H9 (cell line): Measurements from ENCODE around the gene MYADM. TPM values are rescaled to one million over a fixed set of nuclear protein-coding genes. Genes with fewer than 3 reads are reported as not detected.
"Not testable (repeated sequence)": the region's sequence is repeated elsewhere in the genome, so short reads cannot be mapped to it uniquely, and the experiment has no call there.

ENCODE experiments used
- DNase-seq: peaks from one replicate; pipeline ENCODE4 v3.0.0-alpha.2; 2017
- H2AFZ ChIP-seq: one replicate; pipeline ENCODE4 v1.6.1; 2013; ENCODE audit warnings: mild to moderate bottlenecking, low read length, control low read depth, moderate library complexity
- H2AK5ac ChIP-seq: 2 replicates; pipeline ENCODE4 v1.6.1; 2013; ENCODE audit warnings: low read length, control low read depth, mixed read lengths; ENCODE audit not compliant: insufficient read length
- H2BK120ac ChIP-seq: one replicate; pipeline ENCODE4 v1.6.1; 2013; ENCODE audit warnings: low read depth, mild to moderate bottlenecking, low read length, control low read depth, inconsistent platforms; ENCODE audit not compliant: poor library complexity, severe bottlenecking
- H2BK12ac ChIP-seq: 2 replicates; pipeline ENCODE4 v1.6.1; 2013; ENCODE audit warnings: low read length, control low read depth, mixed read lengths, low read depth; ENCODE audit not compliant: insufficient read length
- H2BK15ac ChIP-seq: 2 replicates; pipeline ENCODE4 v1.6.1; 2013; ENCODE audit warnings: low read depth, low read length, control low read depth
- H2BK20ac ChIP-seq: one replicate; pipeline ENCODE4 v1.6.1; 2013; ENCODE audit warnings: low read depth, mild to moderate bottlenecking, low read length, control low read depth, inconsistent platforms; ENCODE audit not compliant: poor library complexity, severe bottlenecking
- H2BK5ac ChIP-seq: 2 replicates; pipeline ENCODE4 v1.6.1; 2013; ENCODE audit warnings: low read length, control low read depth, mixed read lengths; ENCODE audit not compliant: insufficient read length
- H3K14ac ChIP-seq: 2 replicates; pipeline ENCODE4 v1.6.1; 2013; ENCODE audit warnings: low read length, control low read depth; ENCODE audit not compliant: insufficient read depth
- H3K18ac ChIP-seq: 2 replicates; pipeline ENCODE4 v1.6.1; 2013; ENCODE audit warnings: low read depth, mild to moderate bottlenecking, mixed read lengths, low read length, control low read depth; ENCODE audit not compliant: insufficient read length
- H3K23ac ChIP-seq: 2 replicates; pipeline ENCODE4 v1.6.1; 2013; ENCODE audit warnings: low read length, control low read depth, mixed read lengths, low read depth; ENCODE audit not compliant: insufficient read length
- H3K23me2 ChIP-seq: 2 replicates; pipeline ENCODE4 v1.6.1; 2013; ENCODE audit warnings: low read depth, mild to moderate bottlenecking, mixed read lengths, low read length, control low read depth; ENCODE audit not compliant: insufficient read length, poor library complexity, severe bottlenecking
- H3K27ac ChIP-seq: 2 replicates; pipeline ENCODE4 v1.5.1; 2013; ENCODE audit warnings: low read length, control low read depth, mixed read lengths, low read depth; ENCODE audit not compliant: insufficient read length
- H3K27me3 ChIP-seq: 2 replicates; pipeline ENCODE4 v1.6.1; 2013; ENCODE audit warnings: low read length, control low read depth, inconsistent platforms; ENCODE audit not compliant: insufficient read depth
- H3K4ac ChIP-seq: 2 replicates; pipeline ENCODE4 v1.6.1; 2013; ENCODE audit warnings: low read depth, mild to moderate bottlenecking, control low read depth, inconsistent platforms, low read length, moderate library complexity
- H3K4me1 ChIP-seq: 2 replicates; pipeline ENCODE4 v1.6.1; 2013; ENCODE audit warnings: low read length, control low read depth, inconsistent platforms; ENCODE audit not compliant: insufficient read depth
- H3K4me2 ChIP-seq: 2 replicates; pipeline ENCODE4 v1.6.1; 2013; ENCODE audit warnings: low read length, control low read depth, mixed read lengths; ENCODE audit not compliant: insufficient read length, insufficient read depth
- H3K56ac ChIP-seq: 2 replicates; pipeline ENCODE4 v1.6.1; 2013; ENCODE audit warnings: low read depth, mild to moderate bottlenecking, mixed read lengths, low read length, control low read depth; ENCODE audit not compliant: insufficient read length
- H3K79me1 ChIP-seq: 2 replicates; pipeline ENCODE4 v1.6.1; 2013; ENCODE audit warnings: low read depth, mild to moderate bottlenecking, moderate library complexity, low read length, control low read depth, inconsistent platforms; ENCODE audit not compliant: insufficient read depth, poor library complexity, severe bottlenecking
- H3K79me2 ChIP-seq: 2 replicates; pipeline ENCODE4 v1.6.1; 2013; ENCODE audit warnings: low read length, control low read depth, inconsistent platforms; ENCODE audit not compliant: insufficient read depth
- H3K9ac ChIP-seq: 2 replicates; pipeline ENCODE4 v1.6.1; 2013; ENCODE audit warnings: low read length, control low read depth, mixed read lengths; ENCODE audit not compliant: insufficient read length; ENCODE audit errors: extremely low read depth
- H3K9me3 ChIP-seq: one replicate; pipeline ENCODE4 v1.6.1; 2013; ENCODE audit warnings: low read depth, low read length, inconsistent platforms; ENCODE audit not compliant: control insufficient read depth
- H3T11ph ChIP-seq: one replicate; pipeline ENCODE4 v1.6.1; 2013; ENCODE audit warnings: mild to moderate bottlenecking, low read length, control low read depth, inconsistent platforms
- H4K20me1 ChIP-seq: one replicate; pipeline ENCODE4 v1.6.1; 2013; ENCODE audit not compliant: control insufficient read depth, insufficient read length, insufficient read depth
- H4K5ac ChIP-seq: 2 replicates; pipeline ENCODE4 v1.6.1; 2013; ENCODE audit warnings: low read depth, mild to moderate bottlenecking, mixed read lengths, low read length, control low read depth; ENCODE audit not compliant: insufficient read length
- H4K8ac ChIP-seq: replicated peaks from 2 replicates; pipeline ENCODE4 v1.6.1; 2013; ENCODE audit warnings: low read length, control low read depth, mixed read lengths, low read depth; ENCODE audit not compliant: insufficient read length
- H4K91ac ChIP-seq: 2 replicates; pipeline ENCODE4 v1.6.1; 2013; ENCODE audit warnings: low read depth, mild to moderate bottlenecking, moderate library complexity, mixed read lengths, low read length, control low read depth; ENCODE audit not compliant: insufficient read length
- H3K27ac Mint-ChIP-seq, 3 experiments: 2 replicates in 2 of 3; 3 replicates in 1 of 3; pipeline ENCODE4 v1.8.0; 2020 to 2021; ENCODE audit warnings: mixed read lengths in 3 of 3, mild to moderate bottlenecking in 1 of 3, moderate library complexity in 1 of 3
- H3K27me3 Mint-ChIP-seq: 2 replicates; pipeline ENCODE4 v1.8.0; 2021; ENCODE audit warnings: low read depth, mild to moderate bottlenecking, moderate library complexity, mixed read lengths
- H3K36me3 Mint-ChIP-seq, 3 experiments: 2 replicates in 2 of 3; 3 replicates in 1 of 3; pipeline ENCODE4 v1.8.0; 2020 to 2021; ENCODE audit warnings: low read depth in 3 of 3, mixed read lengths in 3 of 3; ENCODE audit not compliant: insufficient read depth in 1 of 3
- H3K4me1 Mint-ChIP-seq, 2 experiments: 2 replicates each; pipeline ENCODE4 v1.8.0; 2020; ENCODE audit warnings: mixed read lengths in 2 of 2
- H3K4me3 Mint-ChIP-seq, 2 experiments: 2 replicates in 1 of 2; 3 replicates in 1 of 2; pipeline ENCODE4 v1.8.0; 2020 to 2021; ENCODE audit warnings: mild to moderate bottlenecking in 2 of 2, mixed read lengths in 2 of 2, moderate library complexity in 1 of 2
- H3K9me3 Mint-ChIP-seq, 2 experiments: 2 replicates in 1 of 2; 3 replicates in 1 of 2; pipeline ENCODE4 v1.8.0; 2020; ENCODE audit warnings: mild to moderate bottlenecking in 2 of 2, mixed read lengths in 2 of 2, moderate library complexity in 1 of 2
- WGBS: extraction: QIAGEN DNeasy Blood & Tissue Kit; methylation state at CpG from one replicate; pipeline ENCODE4 v1.1.7; 2013; ENCODE audit warnings: missing lambda C conversion rate, low lambda C conversion rate, mixed read lengths; ENCODE audit not compliant: insufficient read length; ENCODE audit errors: extremely low coverage; 5-methylcytosine and 5-hydroxymethylcytosine counted together
- total RNA-seq: library from RNA; stranded (reverse); gene quantifications from 2 replicates; pipeline ENCODE4 v1.2.1, GENCODE V29; 2021
- TF ChIP-seq, protein P1 (sequence below): fragments of 200-600 bp; sonication (generic); conservative IDR thresholded peaks from 3 replicates; pipeline ENCODE4 v1.8.0; 2021; ENCODE audit warnings: antibody characterized with exemption, mild to moderate bottlenecking

The MYADM gene
- total RNA-seq, 1 experiment from 2014 or later: 116 TPM

DNA sequence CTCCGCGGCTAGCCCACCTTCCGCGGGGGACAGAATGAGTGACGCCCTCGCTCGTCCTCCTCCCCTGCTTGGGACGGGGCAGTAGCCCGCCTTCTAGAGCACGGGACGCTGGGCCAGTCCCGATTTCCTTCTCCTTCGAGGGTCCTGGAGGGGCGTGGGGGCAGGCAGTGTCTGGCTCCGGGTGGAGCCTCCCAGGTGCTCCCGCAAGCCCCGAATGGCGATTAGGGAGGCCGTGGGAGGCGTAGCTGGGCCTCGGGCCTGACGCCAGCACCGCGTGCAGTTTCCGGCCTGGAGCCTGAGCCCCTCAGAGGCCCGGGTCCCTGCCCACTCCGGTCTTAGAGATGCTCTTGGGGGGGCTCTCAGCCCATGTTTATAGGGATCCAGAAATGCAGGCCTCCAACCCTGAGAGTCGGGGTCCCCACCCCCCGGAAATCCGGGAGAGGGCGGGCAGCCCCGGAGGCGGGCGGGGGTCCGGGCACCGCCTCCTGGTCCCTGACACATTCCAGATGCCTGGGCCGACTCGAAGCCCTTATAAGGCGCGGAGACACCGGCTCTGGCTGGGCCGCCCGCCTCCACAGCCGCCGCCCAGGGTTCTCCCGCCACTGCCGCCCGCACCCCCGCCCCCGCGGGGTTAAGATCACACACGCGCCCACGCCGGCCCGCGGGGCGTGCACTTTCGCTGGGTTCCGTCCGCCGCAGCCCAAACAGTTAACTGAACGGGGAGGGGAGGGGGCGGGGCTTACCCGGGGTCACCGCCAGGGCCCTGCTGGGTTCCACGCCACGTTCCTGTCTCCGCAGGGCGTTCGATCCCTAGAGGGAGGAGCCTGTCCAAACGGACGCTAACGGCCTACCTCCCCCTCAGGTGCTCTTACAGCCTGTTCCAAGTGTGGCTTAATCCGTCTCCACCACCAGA lies 1.5 kb downstream of the MYADM start:
- peaks cover 2% of the 10 kb centered on the region; the same call in 1 of the 2 replicates for H3K4me1 ChIP-seq
- peaks cover 15% of the 10 kb centered on the region for H3K23me2 ChIP-seq
- H3K4ac ChIP-seq: peak overlapping the region; percentile 18; the same call in 1 of the 2 replicates
- no peak overlapping the region for H2BK5ac ChIP-seq
- H3K18ac ChIP-seq: peak overlapping the region; percentile 94
- H3K27me3 ChIP-seq: no peaks in the 10 kb centered on the region
- no peak overlapping the region for H2BK20ac ChIP-seq
- DNase-seq: peak; percentile 89
- no peak overlapping the region for H2AK5ac ChIP-seq
- peak overlapping the region; percentile 74 for H3K9ac ChIP-seq
- no peak overlapping the region for H3T11ph ChIP-seq
- peak overlapping the region; percentile 41 for H2BK120ac ChIP-seq
- no CpG with 5 or more reads among the region's 75 CpGs for WGBS
- H2BK12ac ChIP-seq: peak overlapping the region; percentile 18
- H3K9me3 Mint-ChIP-seq: no peaks in the 10 kb centered on the region
- H3K4me2 ChIP-seq: peak overlapping the region; percentile 92
- H3K27me3 Mint-ChIP-seq: peaks cover 2% of the 10 kb centered on the region
- H3K4me3 Mint-ChIP-seq: peak overlapping the region; percentile 92 to 97
- peak overlapping the region; percentile 96 for H3K14ac ChIP-seq
- H3K56ac ChIP-seq: no peak overlapping the region
- H3K36me3 Mint-ChIP-seq: peaks cover 25 to 34% (median 27%) of the 10 kb centered on the region in 3 experiments; a peak in 6 of 7 replicates
- TF ChIP-seq, protein P1, sequence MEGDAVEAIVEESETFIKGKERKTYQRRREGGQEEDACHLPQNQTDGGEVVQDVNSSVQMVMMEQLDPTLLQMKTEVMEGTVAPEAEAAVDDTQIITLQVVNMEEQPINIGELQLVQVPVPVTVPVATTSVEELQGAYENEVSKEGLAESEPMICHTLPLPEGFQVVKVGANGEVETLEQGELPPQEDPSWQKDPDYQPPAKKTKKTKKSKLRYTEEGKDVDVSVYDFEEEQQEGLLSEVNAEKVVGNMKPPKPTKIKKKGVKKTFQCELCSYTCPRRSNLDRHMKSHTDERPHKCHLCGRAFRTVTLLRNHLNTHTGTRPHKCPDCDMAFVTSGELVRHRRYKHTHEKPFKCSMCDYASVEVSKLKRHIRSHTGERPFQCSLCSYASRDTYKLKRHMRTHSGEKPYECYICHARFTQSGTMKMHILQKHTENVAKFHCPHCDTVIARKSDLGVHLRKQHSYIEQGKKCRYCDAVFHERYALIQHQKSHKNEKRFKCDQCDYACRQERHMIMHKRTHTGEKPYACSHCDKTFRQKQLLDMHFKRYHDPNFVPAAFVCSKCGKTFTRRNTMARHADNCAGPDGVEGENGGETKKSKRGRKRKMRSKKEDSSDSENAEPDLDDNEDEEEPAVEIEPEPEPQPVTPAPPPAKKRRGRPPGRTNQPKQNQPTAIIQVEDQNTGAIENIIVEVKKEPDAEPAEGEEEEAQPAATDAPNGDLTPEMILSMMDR: no peak
- no peak overlapping the region for H3K23ac ChIP-seq
- H3K27ac ChIP-seq: no peak overlapping the region
- peaks cover 2% of the 10 kb centered on the region; the same call in 1 of the 2 replicates for H3K79me2 ChIP-seq
- no peak overlapping the region for H4K91ac ChIP-seq
- no peak overlapping the region for H2AFZ ChIP-seq
- no peak overlapping the region for H4K5ac ChIP-seq
- no peaks in the 10 kb centered on the region for H4K20me1 ChIP-seq
- peaks cover 26 to 34% of the 10 kb centered on the region in 2 experiments for H3K4me1 Mint-ChIP-seq
- no peak overlapping the region for H4K8ac ChIP-seq
- peak overlapping the region in 2 of 3 experiments; percentile 91 to 93; a peak in 6 of 7 replicates for H3K27ac Mint-ChIP-seq
- H3K79me1 ChIP-seq: no peaks in the 10 kb centered on the region
- H3K9me3 ChIP-seq: no peaks in the 10 kb centered on the region
- H2BK15ac ChIP-seq: no peak overlapping the region

DNA sequence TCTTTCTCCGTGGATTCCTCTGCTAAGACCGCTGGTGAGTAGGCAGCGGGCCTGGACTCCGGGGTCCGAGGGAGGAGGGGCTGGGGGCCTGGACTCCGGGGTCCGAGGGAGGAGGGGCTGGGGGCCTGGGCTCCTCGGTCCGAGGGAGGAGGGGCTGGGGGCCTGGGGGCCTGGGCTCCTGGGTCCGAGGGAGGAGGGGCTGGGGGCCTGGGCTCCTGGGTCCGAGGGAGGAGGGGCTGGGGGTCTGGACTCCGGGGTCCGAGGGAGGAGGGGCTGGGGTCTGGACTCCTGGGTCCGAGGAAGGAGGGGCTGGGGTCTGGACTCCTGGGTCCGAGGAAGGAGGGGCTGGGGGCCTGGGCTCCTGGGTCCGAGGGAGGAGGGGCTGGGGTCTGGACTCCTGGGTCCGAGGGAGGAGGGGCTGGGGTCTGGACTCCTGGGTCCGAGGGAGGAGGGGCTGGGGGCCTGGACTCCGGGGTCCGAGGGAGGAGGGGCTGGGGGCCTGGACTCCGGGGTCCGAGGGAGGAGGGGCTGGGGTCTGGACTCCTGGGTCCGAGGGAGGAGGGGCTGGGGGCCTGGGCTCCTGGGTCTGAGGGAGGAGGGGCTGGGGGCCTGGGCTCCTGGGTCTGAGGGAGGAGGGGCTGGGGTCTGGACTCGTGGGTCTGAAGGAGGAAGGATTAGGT lies 2.3 kb downstream of the MYADM start:
- H4K91ac ChIP-seq, H3K79me1 ChIP-seq, H3K4ac ChIP-seq, H2BK120ac ChIP-seq, H4K8ac ChIP-seq, H3K56ac ChIP-seq, H4K20me1 ChIP-seq, H3K27me3 ChIP-seq, H3T11ph ChIP-seq, H3K9me3 Mint-ChIP-seq, H3K79me2 ChIP-seq, H4K5ac ChIP-seq, H2BK15ac ChIP-seq, H2BK12ac ChIP-seq, H3K27me3 Mint-ChIP-seq, H3K4me1 ChIP-seq, H2BK20ac ChIP-seq, DNase-seq, H3K9me3 ChIP-seq, H2BK5ac ChIP-seq, H3K23ac ChIP-seq, H3K27ac ChIP-seq, H2AFZ ChIP-seq, H2AK5ac ChIP-seq: not testable (repeated sequence)
- H3K27ac Mint-ChIP-seq: peak overlapping the region in 2 of 3 experiments; percentile 91 to 93; a peak in 6 of 7 replicates
- peak overlapping the region; percentile 57 for H3K9ac ChIP-seq
- peaks cover 31 to 42% (median 35%) of the 10 kb centered on the region in 3 experiments; a peak in 6 of 7 replicates for H3K36me3 Mint-ChIP-seq
- H3K4me1 Mint-ChIP-seq: peaks cover 26 to 39% of the 10 kb centered on the region in 2 experiments
- peaks cover 15% of the 10 kb centered on the region for H3K23me2 ChIP-seq
- no CpG with 5 or more reads among the region's 24 CpGs for WGBS
- peak overlapping the region; percentile 92 for H3K4me2 ChIP-seq
- H3K4me3 Mint-ChIP-seq: peak overlapping the region; percentile 92 to 97
- H3K14ac ChIP-seq: peak overlapping the region; percentile 81
- H3K18ac ChIP-seq: peak overlapping the region; percentile 67
